Retina (tissue), 1 donor: Measurements from ENCODE around the gene IL17RB.

Experiments
- DNase-seq: peaks from one replicate; pipeline ENCODE4 v3.0.0-alpha.2; 2016

IL17RB gene

GRCh38 chr3:53846134-53846850, at the start of gene IL17RB, which contains the start of gene CHDH:
Gene IL17RB, plus strand, starts transcription at chr3:53846568. Its CDS starts 21 bp downstream, at chr3:53846589.
Gene CHDH, minus strand, starts transcription at chr3:53846419. Its CDS starts 22,411 bp downstream, at chr3:53824008.
- DNase-seq, result peak; percentile 76

DNA sequence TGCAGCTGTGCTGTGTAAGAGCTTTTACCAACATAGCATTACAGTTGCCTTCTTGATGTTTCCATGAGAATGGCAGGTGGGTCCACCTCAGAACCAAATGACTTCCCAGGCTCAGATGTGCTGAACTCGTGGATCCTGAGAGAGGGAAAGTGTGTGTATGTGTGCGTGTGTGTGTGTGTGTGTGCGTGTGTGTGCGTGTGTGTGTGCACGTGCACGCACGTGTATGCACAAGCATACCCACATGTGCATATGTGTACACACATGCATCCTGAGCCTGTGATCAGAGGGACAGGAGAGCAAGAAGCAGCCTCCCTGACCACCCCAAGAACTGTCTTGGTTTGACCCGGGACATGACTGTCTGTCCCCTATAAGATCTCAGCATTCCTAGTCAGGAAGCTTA, 48.2 kb upstream of the IL17RB start:
- DNase-seq, result no peak

- no peak for DNase-seq
Measured at GRCh38 chr3:53799338-53799865, 47.0 kb upstream of the IL17RB start.

- DNase-seq, result no peak
Measured at GRCh38 chr3:53800041-53800906, 46.1 kb upstream of the IL17RB start.

DNA sequence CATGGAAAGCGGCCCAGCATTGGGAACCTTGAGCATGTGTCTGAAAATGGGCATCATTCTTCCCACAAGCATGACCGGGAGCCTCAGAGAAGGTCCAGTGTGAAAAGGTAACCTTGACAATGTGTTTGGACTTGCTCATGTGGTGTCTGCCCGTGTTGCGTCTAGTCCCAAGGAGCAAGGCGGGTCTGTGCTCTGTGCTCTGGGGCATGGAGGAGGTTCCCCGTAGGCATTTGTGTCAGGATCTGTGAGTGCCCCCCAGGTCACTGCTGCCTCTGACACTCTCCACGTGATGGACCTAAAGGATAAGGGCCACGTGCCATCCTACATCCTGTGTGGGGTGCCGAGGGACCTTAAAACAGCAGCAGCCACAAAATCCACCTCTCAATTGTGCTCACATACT, 45.0 kb upstream of the IL17RB start:
- DNase-seq, result no peak

DNA sequence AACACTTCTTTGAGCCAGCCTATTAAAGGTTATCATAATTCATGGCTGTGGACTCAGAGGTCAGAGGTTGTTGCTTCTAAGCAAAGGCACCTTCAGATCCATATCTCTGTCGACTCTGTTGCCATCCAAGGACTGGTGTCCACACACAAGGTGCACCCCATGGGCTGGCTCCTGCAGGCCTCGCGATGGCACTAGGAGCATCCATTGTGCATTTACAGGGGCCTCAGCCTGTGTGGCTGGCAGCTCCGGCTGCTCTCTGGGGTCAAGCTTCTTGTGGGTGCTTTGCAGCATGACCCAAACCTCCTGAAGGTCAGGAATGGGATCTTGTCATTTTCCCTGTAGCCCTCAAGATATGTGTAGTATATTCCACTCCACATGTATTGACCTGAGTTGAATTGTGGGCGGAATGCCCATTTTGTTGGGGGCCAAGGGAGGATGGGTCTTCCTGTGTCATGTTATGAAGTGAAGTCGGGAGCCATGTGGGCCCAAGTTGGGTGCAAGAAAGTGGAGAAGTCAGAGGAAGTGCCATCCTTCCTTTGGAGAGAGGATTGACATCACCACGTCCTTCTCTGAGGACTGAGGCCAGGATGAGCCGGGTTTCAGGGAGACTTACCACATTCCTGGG, 44.0 kb upstream of the IL17RB start:
- DNase-seq, result no peak

GRCh38 chr3:53803124-53803815, 43.1 kb upstream of the IL17RB start:
- no peak for DNase-seq

- no peak for DNase-seq
Measured at GRCh38 chr3:53803816-53804695, 42.3 kb upstream of the IL17RB start.

GRCh38 chr3:53804697-53805462, 41.5 kb upstream of the IL17RB start:
- DNase-seq, result no peak

GRCh38 chr3:53805463-53806159, 40.8 kb upstream of the IL17RB start:
- DNase-seq, result no peak

- peak; percentile 34 for DNase-seq
Measured at GRCh38 chr3:53806182-53807116, 39.9 kb upstream of the IL17RB start.

DNA sequence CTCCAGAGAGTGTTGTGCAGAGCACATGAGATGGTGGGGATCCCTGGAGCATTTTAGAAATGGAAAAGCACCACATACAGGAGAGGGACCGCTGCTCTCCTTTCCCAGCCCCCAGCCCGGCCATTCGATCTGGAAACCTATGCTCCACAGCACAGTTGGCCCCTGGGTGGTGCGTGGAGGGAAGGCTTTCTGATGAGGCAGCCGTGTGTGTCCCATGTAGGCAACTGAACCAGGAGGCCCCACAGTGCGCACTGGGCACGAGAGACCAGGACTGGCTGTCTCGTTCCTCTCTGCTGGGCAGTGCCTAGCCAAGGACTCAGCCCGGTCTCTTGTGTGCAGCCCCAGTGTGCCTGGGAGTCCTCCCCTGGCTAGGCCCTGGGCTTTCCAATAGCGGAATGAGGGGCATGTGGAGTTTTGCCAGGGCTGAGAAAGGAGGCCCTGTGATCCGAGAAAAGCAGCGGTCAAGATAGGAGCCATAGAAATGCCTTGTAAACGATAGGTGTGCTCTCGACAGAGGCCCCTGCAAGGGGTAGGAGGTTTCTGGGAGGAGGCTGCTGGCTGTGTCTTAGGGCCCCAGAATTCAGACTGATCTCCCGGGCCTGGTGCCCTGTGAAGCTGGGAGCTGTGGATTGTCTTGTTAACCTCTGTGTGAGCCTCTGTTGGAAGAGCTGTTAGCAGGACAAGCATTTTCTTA, 39.1 kb upstream of the IL17RB start:
- DNase-seq, result peak; percentile 27

- no peak for DNase-seq
Measured at GRCh38 chr3:53808496-53808895, 37.9 kb upstream of the IL17RB start.

DNA sequence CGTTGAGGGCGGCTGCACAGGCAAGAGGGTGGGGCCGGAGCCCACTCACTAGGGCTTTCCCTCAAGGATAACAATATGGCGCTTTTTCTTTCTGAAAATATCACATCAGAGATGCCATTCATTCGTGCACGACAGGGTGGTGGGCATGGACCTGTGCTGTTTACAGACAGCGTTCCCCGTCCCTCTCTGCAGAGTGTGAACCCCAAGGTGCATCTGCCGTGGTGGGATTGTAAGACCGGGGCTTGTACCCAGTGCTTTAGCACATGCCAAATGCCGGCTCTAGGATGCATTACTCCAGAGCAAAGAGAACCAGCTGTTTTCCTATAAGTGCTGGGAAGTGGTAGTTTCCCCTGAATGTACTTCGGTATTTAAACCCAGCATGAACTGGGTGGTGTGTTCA, 37.1 kb upstream of the IL17RB start:
- DNase-seq, result no peak

DNA sequence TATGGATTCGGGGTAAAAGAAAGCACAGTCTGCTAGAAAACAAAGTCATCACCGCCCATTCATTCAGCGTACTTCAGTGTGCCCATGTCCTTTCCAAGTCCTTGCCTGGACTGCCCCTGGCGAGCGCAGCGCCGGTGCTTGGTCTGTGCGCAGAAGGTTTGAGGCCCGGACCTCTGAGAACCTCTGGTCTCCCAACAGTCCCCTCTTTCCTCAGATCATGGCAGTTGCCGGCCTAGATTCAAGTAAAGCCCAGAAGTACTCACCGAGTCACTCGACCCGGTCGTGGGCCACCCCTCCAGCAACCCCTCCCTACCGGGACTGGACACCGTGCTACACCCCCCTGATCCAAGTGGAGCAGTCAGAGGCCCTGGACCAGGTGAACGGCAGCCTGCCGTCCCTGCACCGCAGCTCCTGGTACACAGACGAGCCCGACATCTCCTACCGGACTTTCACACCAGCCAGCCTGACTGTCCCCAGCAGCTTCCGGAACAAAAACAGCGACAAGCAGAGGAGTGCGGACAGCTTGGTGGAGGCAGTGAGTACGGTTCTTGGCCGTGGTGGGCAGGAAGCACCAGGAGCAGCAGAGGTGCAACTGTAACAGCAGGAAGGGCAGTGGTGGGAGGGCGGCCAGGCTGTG, 36.5 kb upstream of the IL17RB start:
- DNase-seq, result no peak

GRCh38 chr3:53811143-53811927, 35.0 kb upstream of the IL17RB start:
- DNase-seq, result no peak

DNA sequence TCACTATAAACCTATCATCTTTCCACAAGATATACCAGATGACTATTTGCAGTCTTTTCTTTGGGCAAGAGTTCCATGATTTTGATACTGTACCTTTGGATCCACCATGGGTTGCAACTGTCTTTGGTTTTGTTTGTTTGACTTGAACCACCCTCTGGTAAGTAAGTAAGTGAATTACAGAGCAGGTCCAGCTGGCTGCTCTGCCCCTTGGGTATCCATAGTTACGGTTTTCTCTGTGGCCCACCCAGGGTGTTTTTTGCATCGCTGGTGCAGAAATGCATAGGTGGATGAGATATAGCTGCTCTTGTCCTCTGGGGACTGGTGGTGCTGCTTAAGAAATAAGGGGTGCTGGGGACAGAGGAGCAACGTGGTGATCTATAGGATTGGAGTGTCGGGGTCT, 33.9 kb upstream of the IL17RB start:
- DNase-seq, result no peak
